ENCODE measurements around the gene SMIM45.

Gene SMIM45

DNA sequence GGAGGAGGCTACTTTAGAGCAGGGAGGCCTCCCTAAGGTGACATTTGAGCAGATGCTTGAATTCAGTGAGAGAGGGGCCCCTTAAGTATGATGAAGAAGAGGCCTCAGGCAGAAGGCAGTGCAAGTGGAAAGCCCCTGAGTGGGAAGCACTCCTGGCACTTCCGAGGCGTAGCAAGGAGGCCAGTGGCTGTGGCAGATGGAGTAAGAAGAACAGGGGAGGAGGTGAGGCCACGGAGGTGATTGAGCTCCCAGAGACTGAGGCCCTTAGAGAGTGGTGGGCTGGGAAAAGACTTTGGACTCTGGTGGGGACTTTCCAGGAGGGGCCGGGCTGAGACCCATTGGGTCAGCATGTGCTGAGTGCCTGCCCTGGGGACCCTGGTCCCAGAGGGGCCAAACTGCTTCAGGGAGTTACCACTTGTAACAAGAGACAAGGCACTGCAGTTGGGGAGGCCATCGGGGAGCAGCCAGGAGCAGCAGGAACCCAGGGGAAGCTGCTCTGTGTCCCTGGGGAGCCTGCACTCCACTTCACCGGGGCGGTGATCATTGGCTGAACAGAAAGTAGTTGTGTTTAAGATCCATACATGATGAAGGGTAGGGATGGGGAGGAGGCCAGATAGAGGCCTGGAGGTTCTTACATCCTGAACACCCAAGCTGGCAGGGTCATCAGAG lies 2.5 kb upstream of the SMIM45 start (continued):
- TF ChIP-seq, protein P1, sequence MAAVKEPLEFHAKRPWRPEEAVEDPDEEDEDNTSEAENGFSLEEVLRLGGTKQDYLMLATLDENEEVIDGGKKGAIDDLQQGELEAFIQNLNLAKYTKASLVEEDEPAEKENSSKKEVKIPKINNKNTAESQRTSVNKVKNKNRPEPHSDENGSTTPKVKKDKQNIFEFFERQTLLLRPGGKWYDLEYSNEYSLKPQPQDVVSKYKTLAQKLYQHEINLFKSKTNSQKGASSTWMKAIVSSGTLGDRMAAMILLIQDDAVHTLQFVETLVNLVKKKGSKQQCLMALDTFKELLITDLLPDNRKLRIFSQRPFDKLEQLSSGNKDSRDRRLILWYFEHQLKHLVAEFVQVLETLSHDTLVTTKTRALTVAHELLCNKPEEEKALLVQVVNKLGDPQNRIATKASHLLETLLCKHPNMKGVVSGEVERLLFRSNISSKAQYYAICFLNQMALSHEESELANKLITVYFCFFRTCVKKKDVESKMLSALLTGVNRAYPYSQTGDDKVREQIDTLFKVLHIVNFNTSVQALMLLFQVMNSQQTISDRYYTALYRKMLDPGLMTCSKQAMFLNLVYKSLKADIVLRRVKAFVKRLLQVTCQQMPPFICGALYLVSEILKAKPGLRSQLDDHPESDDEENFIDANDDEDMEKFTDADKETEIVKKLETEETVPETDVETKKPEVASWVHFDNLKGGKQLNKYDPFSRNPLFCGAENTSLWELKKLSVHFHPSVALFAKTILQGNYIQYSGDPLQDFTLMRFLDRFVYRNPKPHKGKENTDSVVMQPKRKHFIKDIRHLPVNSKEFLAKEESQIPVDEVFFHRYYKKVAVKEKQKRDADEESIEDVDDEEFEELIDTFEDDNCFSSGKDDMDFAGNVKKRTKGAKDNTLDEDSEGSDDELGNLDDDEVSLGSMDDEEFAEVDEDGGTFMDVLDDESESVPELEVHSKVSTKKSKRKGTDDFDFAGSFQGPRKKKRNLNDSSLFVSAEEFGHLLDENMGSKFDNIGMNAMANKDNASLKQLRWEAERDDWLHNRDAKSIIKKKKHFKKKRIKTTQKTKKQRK (IDR thresholded peaks at IDR 0.05; ENCODE audit: low read depth, low read length): no peak
- 0 out of 2 replicates have a peak, but pooled peaks have one; percentile 13 for TF ChIP-seq NFYB (IDR thresholded peaks at IDR 0.05; ENCODE audit: insufficient read depth, low read depth, low read length)
- peak; percentile 41; the same call in 1 of the 2 replicates for TF ChIP-seq HDGF (IDR thresholded peaks at IDR 0.05)
- peak; percentile 53; the same call in 1 of the 2 replicates for TF ChIP-seq BACH1 (IDR thresholded peaks at IDR 0.05; ENCODE audit: borderline replicate concordance)

DNA sequence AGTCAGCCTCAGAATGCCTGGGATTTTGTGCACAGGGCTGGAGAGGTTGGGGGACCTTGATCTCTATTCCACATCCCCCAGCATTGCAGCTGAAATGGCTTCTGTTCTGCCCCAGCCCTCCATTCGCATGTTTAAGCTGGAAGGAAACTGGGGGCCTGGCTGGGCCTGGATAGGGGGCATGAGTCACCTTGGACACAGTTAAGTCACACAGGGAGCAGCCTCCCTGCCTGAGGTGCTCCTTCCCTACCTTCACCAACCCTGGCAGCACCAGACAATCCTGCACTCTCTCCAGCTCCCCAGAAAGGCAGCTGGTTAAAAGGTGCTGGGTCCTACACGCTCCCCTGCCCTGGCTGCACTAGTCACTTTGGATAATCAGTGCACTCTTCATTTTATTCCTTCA lies 763 bp downstream of the SMIM45 start:
- ChIA-PET CTCF (interaction anchor here (1.1 to 4.1 kb wide), 10 partner anchors 9 to 255 kb away, joined by 3 to 27 read pairs (median 5); partner anchors contain the start of genes MEI1 and WBP2NL), POLR2A (interaction anchor here (0.6 to 8.3 kb wide), 7 partner anchors 16 to 484 kb away, joined by 3 to 145 read pairs (median 3); partner anchors contain the start of gene TNFRSF13C), SMC1A (ENCODE audit: uncharacterized antibody, unreplicated experiment) (interaction anchor here (1.1 to 4.3 kb wide), 5 partner anchors 9 to 254 kb away, joined by 3 to 31 read pairs (median 4); partner anchors contain the start of genes MEI1 and TNFRSF13C), RAD21 (ENCODE audit: unreplicated experiment) (interaction anchor here (0.8 to 7.9 kb wide), 5 partner anchors 9 to 160 kb away, joined by 4 to 115 read pairs (median 8); partner anchors contain the start of gene TNFRSF13C)
- TF ChIP-seq, protein P2, sequence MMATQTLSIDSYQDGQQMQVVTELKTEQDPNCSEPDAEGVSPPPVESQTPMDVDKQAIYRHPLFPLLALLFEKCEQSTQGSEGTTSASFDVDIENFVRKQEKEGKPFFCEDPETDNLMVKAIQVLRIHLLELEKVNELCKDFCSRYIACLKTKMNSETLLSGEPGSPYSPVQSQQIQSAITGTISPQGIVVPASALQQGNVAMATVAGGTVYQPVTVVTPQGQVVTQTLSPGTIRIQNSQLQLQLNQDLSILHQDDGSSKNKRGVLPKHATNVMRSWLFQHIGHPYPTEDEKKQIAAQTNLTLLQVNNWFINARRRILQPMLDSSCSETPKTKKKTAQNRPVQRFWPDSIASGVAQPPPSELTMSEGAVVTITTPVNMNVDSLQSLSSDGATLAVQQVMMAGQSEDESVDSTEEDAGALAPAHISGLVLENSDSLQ (IDR thresholded peaks at IDR 0.05): no peak
- TF ChIP-seq, protein P3, sequence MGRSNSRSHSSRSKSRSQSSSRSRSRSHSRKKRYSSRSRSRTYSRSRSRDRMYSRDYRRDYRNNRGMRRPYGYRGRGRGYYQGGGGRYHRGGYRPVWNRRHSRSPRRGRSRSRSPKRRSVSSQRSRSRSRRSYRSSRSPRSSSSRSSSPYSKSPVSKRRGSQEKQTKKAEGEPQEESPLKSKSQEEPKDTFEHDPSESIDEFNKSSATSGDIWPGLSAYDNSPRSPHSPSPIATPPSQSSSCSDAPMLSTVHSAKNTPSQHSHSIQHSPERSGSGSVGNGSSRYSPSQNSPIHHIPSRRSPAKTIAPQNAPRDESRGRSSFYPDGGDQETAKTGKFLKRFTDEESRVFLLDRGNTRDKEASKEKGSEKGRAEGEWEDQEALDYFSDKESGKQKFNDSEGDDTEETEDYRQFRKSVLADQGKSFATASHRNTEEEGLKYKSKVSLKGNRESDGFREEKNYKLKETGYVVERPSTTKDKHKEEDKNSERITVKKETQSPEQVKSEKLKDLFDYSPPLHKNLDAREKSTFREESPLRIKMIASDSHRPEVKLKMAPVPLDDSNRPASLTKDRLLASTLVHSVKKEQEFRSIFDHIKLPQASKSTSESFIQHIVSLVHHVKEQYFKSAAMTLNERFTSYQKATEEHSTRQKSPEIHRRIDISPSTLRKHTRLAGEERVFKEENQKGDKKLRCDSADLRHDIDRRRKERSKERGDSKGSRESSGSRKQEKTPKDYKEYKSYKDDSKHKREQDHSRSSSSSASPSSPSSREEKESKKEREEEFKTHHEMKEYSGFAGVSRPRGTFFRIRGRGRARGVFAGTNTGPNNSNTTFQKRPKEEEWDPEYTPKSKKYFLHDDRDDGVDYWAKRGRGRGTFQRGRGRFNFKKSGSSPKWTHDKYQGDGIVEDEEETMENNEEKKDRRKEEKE (IDR thresholded peaks at IDR 0.05): no peak
- TF ChIP-seq JUNB (IDR thresholded peaks at IDR 0.05): no peak
- no peak for TF ChIP-seq NFYA (IDR thresholded peaks at IDR 0.05; ENCODE audit: borderline replicate concordance, low read depth, low read length)
- Histone ChIP-seq H3K36me3 (ENCODE audit: control insufficient read depth in 2 of 2, insufficient read depth in 2 of 2, low read length in 1 of 2) (no peaks in the 10 kb centered on the region), H3K9ac (ENCODE audit: control insufficient read depth, insufficient read depth, low read length) (no peak overlapping the region), H4K20me1 (ENCODE audit: control insufficient read depth, insufficient read depth) (no peaks in the 10 kb centered on the region), H3K27ac (ENCODE audit: control insufficient read depth, insufficient read depth) (no peak overlapping the region), H3K79me2 (ENCODE audit: control insufficient read depth, insufficient read depth, low read length) (peaks cover 6% of the 10 kb centered on the region), H3K4me3 (no peak overlapping the region), H3K27me3 (replicated peaks in 1 of 2; ENCODE audit: control insufficient read depth in 2 of 2, insufficient read depth in 2 of 2, low read length in 1 of 2) (no peaks in the 10 kb centered on the region), H3K4me1 (ENCODE audit: control insufficient read depth, insufficient read depth, low read length) (peaks cover 35% of the 10 kb centered on the region), H2AFZ (ENCODE audit: control insufficient read depth, low read depth, low read length) (no peak overlapping the region), H3K9me3 (replicated peaks; ENCODE audit: control insufficient read depth, insufficient read depth, low read length) (no peaks in the 10 kb centered on the region), H3K4me2 (ENCODE audit: control insufficient read depth, insufficient read depth) (no peak overlapping the region)
- no peak for FAIRE-seq
- intact Hi-C loops (cut with micrococcal nuclease; ENCODE audit: unreplicated experiment): loop anchor here (5.0 kb wide), 1 partner anchor 160 kb away; no protein-coding TSS in a partner anchor
- no peak for DNase-seq (ENCODE audit: low read depth, low spot score)
- ATAC-seq: no peak
- in situ Hi-C loops (cut with MboI): no loop called here
- no TSS peak for BruUV-seq (replicated peaks)
- WGBS (ENCODE audit: insufficient coverage, insufficient replicate concordance, low lambda C conversion rate, missing lambda C conversion rate): 59% methylated on average over 2 of the region's 2 CpGs
